HT1080 (cell line): ENCODE results near the gene ACTA2. TPM values are rescaled to one million over a fixed set of nuclear protein-coding genes. Genes with fewer than 3 reads are reported as not detected.

Experiments used
- DNase-seq: peaks from one replicate; pipeline ENCODE4 v3.0.0-alpha.2; 2015; ENCODE audit warnings: low read depth
- total RNA-seq: library from RNA; depleted of rRNA; stranded (reverse); fragments of >200 nt; shearing (Covaris generic); gene quantifications from 2 replicates; pipeline ENCODE4 v1.2.3, GENCODE V29; 2014

The ACTA2 gene
- total RNA-seq, 1 experiment from 2014 or later, result 23.6 TPM

DNA sequence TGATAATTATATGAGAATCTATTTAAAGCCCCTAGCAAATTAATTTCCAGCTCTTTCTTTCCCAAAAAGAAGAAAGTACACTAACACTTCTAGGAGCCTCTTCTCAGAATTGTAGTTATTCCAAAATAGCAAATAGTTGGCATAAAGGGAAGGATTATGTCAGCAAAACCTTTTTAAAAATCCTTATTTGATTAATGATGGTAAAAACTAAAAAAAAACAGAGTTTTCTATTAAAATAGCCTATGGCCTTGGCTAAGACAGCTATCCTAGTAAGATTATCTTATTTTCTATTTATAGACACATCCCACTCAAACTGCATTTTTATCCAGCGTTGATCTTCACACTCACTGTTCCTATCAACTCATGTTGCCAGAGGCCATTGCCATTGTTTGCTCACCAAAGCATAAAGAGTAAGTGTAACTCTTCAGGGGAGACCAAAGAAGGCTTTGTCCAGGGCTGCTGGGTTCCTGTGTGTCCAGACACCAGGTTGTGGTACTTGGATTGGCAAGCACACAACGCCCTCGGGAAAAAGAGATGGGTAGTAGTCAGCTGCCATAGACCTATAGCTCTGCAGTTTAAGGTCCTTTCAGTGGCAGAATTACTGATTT, 31.5 kb downstream of the ACTA2 start:
- no peak for DNase-seq

GRCh38 chr10:88920198-88920597, 32.4 kb downstream of the ACTA2 start:
- DNase-seq, result no peak

GRCh38 chr10:88919041-88919440, 33.5 kb downstream of the ACTA2 start:
- DNase-seq, result no peak

- DNase-seq, result no peak
These were observed 34.2 kb downstream of the ACTA2 start for GRCh38 chr10:88918191-88918905.

DNA sequence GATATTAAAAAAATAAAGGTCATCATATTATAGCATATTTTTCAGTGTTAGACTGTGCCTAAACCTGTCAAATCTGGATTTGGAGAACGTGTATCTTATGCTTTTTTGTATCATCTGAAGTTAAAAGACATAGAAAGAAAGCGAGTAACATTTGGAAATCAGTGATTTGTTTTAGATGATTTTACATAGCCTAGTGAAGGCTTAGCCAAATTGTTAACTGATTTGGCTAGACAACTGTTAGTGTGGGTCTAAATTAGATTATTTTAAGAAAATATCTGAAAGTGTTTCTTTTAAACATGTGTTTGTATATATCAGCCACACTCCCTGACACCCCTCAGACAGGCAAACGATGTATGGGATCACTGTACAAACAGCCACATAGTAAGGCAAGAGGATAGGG, 35.6 kb downstream of the ACTA2 start:
- DNase-seq, result no peak

DNA sequence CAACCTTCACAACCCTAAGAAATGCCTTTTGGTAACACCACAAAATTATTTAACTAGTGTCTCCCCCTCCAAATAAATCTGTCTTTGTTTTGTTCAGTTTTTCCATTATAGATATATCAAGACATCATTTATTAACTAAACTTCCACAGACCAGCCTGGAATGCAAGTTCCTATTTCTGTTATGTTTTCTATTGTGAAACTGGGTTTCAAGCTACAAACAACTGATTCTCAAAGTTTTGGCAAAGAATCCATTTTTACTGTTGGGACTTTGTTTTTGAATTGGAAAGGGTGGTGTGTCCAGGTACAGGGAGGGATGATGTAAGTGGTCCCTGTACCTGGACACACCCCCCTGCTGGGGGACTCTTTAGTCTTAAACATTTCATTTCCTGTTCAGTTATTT, 36.3 kb downstream of the ACTA2 start:
- DNase-seq, result no peak

DNA sequence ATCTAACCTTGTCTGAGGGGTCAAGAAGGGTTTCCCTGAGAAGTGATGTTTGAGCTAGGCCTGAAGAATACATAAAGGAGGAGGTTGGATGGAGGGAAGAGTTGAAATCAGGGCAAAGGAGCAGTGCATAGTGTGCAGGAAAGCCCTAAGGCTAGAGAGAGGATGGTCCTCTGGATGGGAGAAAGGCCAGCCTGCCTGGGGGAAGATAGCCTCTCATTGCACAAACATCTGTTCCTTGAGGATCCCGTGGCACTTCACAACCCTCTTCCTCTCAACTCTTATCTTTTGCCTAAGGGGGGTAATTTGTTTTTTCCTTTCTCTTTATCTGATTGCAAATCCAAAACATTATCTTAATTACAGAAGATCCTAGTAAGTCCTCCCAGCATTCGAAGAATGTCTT, 36.8 kb downstream of the ACTA2 start:
- DNase-seq, result no peak

- no peak for DNase-seq
These were observed 38.8 kb downstream of the ACTA2 start for GRCh38 chr10:88913788-88914187.

- no peak for DNase-seq
These were observed 39.4 kb downstream of the ACTA2 start for GRCh38 chr10:88913127-88913526.

GRCh38 chr10:88911851-88912250, 40.7 kb downstream of the ACTA2 start:
- no peak for DNase-seq

DNA sequence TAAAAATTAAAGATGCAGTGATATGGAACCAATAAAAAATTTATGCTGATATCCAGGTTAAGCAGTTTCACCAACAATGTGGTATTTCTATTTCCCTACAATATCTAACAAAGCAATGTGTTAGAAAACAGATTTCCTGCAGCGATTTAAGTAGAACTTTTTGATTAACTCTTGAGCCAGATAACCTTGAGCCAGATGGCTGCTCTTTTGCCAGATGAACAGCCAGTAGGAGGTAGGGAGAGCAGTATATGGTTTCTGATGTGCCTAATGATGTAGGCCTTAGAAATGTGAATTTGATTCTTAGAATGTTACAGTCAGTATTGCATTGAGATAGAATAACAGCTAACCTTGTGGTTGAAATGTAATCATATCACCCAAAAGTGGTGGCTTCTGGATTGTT, 41.5 kb downstream of the ACTA2 start:
- no peak for DNase-seq

DNA sequence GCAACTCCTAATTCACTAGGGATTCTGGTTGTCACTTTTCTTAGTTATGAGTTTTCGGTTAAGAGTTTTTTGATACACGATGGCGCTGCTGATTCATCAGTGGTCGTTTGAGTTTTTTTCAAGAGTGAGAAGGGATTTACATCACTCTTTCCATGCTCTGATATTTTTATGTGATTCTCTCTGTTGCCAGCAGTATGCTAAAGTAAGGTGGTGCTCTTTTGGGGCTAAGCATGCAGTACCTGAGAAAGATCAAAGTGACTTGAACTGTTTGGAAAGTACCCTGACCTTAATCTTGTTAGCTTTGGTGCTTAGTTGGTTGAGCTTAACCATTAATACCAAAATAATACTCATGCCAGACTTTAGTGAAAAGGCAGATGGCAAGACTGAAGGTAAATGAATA, 44.4 kb downstream of the ACTA2 start:
- DNase-seq, result no peak

- no peak for DNase-seq
These were observed 45.7 kb downstream of the ACTA2 start for GRCh38 chr10:88906921-88907320.

DNA sequence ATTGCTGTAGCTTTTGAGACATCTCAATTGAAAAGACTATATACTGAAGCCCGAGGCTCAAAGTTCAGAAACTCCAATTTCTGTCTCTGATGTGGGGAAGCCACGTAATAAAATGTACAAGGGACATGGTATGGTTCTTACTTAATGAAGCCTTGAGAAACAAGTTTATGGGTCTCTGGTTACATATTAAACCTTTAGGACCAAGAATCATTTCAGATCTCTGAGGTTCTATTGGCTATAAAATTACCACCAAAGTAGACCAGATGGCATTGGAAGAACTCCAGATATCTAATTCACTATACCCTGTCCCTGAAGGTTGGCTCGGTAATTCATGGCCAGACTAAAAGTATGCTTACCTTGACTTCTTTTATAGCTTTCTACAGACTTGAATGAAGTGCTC, 48.9 kb downstream of the ACTA2 start:
- DNase-seq, result no peak

DNA sequence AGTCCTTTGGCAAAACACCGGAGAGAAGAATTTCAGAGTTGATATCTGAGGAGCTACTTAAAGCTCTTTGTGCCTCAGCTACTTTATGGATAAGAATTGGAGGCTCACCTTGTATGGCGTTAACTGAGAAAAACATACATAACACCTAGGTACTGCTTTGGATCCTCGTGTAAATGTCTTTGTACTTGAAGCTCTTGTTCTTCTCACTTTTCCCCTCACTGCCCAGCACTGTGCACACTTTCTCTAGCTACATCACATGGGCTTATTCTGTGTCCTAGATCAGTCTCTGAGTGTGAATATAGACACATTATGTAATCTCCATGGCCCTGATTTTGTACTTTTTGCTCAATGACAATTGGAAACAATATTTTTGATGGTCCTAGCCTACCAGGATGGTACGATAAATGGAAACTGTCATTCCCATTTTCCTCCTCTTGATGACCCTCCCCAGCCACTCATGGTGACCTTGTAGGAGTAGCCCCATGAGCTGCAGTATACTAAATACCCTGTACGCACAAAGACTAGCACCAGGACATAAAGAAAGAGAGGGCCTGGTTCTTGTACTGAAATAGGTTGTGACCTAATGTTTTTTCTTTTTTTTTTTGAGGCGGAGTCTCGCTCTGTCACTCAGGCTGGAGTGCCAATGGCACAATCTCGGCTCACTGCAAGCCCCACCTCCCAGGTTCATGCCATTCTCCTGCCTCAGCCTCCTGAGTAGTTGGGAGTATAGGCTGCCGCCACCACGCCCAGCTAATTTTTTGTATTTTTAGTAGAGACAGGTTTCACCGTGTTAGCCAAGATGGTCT, 50.4 kb downstream of the ACTA2 start:
- no peak for DNase-seq

GRCh38 chr10:88901206-88901983, 51.2 kb downstream of the ACTA2 start:
- no peak for DNase-seq

GRCh38 chr10:88899886-88900285, 52.7 kb downstream of the ACTA2 start:
- no peak for DNase-seq

GRCh38 chr10:88898727-88899126, 53.8 kb downstream of the ACTA2 start:
- no peak for DNase-seq

DNA sequence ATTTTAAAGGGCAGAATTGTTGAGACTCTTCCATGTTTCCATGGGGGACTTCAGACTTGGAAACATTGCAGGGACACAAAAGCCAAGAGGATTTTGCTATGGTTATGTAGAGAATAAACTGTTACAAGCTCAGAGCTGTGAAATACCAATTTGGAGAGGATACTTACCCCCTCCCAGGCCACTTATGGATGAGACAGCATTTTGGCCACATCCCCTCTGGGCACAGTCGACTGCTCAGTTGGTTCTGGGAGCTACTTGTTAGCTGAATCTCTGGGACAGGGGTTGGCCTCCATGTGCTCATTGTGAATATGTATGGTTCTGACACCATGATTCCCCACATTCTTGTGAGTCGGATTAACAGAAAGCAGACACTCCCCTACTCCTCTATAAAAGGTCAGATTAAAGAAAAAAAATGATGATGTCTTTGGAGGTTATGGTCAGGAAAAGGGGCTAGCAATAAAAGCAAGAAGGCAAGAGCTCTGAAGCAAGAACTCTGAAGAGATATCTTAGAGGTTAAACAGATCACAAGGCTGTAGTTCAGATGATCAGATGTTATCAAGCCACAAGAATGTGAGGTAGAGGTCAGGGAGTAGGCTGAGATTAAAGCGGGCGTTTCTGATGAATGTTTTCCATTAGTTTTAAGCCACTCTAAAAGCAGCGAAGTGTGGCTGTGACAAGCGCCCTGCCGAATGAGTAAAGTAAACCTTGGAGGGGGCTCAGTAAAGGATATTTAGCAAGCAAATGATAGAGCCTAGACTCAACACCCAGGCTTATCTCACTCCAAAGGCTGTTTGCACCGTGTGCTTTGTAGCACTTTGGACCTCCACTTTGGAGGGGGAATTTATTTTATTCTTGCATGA, 55.3 kb downstream of the ACTA2 start:
- DNase-seq, result no peak

DNA sequence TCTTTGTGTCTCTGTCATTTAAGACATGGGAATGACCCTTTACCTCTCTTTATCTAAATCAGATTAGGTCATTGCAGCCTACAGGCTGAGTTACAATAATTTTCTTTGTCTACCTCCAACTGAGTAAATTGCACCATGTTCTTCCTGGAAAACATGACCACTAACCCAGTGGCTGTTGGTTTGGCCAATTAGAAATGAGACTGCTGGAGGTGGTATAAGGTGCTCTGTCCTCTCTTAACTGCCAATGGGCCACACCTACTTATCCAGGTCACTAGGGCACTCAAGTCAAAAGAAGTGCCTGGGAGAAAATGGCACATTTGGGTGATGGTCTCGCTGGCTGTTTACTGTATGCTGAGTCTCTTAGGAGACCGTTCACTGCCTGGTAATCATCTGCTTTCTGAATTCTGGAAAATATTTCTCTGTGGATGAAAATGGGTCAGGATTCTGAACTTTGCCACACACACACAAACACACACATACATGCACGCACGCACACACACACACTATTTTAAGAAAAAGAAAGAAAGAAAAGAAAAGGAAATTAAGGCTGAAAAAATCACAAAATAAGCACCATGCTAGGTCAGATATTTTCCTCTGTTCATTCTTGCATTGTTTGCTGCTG, 56.1 kb downstream of the ACTA2 start:
- no peak for DNase-seq
